ENCODE results near the gene MRS2.

GRCh38 chr6:24426729-24427446 lies 24.2 kb downstream of the MRS2 start:
- TF ChIP-seq POLR2A (IDR thresholded peaks at IDR 0.05) (no peak), CTCF (IDR thresholded peaks at IDR 0.05) (no peak)
